ENCODE results near the gene TRIM25. TPM values are rescaled to one million over a fixed set of nuclear protein-coding genes. Genes with fewer than 3 reads are reported as not detected.

TRIM25 gene
- total and polyA plus RNA-seq, 5 donors, result 9.8 to 25.7 (median 20.8) TPM

DNA sequence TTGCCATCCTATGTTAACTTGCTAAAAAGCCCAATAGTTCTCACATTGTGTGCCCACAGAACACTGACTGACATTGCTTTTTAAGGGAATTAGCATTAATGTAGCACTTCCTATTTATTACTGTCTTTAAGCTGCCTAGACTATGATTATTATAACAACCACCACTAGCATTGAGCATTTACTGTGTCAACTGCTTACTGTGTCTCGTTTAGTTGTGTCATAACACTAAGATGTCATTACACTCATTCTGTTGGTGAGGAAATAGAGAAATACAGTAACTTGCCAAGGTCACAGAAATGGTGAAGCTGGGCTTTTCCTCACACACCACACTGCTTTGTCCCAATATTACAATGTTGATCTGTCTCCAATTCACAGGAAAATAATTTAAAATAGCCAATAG, 30.2 kb downstream of the TRIM25 start:
- 47% methylated on average over 1 of the region's 1 CpG for WGBS
- Histone ChIP-seq H3K4me1 (ENCODE audit: control insufficient read depth, insufficient read depth, low read length) (no peaks in the 10 kb centered on the region), H3K9me3 (ENCODE audit: control insufficient read depth, low read length) (no peaks in the 10 kb centered on the region), H3K4me3 (ENCODE audit: low read length) (no peak overlapping the region), H3K27ac (ENCODE audit: low read length) (no peak overlapping the region), H3K27me3 (ENCODE audit: control insufficient read depth, insufficient read depth) (no peaks in the 10 kb centered on the region)
- ATAC-seq (no peak), DNase-seq (no peak)
- intact Hi-C loops (cut with DNase I), result no loop called here

DNA sequence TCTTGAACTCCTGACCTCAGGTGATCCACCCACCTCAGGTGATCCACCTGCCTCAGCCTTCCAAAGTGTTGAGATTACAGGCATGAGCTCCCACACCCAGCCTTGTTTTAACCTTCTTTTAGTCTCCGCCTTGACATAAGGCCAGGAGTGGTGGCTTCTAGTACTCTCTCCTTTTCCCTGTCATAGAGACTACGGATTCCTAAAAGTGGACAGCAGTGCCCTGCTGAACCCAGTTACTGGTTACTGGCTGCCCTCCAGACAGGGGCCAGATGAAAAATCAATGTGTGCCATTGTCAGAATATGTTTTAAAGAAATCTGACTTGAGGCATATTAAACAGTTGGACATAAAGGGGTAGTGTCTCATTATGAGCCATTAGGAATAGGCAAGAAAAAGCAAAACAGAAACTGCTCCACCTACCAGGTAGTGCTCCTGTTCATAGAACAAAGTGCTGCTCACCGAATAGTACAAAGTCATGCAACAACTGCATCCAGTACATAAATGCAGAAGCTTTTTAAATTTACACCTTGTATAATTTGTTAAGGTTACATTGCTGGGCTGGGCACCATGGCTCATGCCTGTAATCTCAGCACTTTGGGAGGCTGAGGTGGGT, 32.1 kb downstream of the TRIM25 start:
- DNase-seq, result no peak
- Histone ChIP-seq H3K4me1 (ENCODE audit: control insufficient read depth, insufficient read depth, low read length) (no peaks in the 10 kb centered on the region), H3K27me3 (ENCODE audit: control insufficient read depth, insufficient read depth) (no peaks in the 10 kb centered on the region), H3K4me3 (ENCODE audit: low read length) (no peak overlapping the region), H3K27ac (ENCODE audit: low read length) (no peak overlapping the region), H3K9me3 (ENCODE audit: control insufficient read depth, low read length) (no peaks in the 10 kb centered on the region)
- intact Hi-C loops (cut with DNase I), result no loop called here
- 96% methylated on average over 3 of the region's 3 CpGs for WGBS
- ATAC-seq, result no peak

DNA sequence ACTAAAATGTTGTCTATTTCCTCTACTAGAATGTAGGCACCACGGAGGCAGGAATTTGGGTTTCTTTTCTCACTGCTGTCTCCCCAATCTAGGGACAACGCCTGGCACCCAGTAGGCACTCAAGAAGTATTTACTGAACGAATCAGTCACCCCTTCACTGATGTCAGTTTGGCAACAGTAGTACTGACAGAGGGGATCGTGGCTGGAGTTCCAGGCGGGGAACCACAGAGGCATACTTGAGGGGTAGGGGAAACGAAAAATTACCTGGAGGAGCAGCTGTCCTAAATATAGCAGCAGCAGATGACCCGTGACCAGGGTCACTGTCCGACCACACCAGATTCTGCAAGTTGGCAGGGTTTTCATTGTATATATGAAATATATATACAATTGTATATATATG, 33.3 kb downstream of the TRIM25 start:
- Histone ChIP-seq H3K27me3 (ENCODE audit: control insufficient read depth, insufficient read depth) (no peaks in the 10 kb centered on the region), H3K4me1 (ENCODE audit: control insufficient read depth, insufficient read depth, low read length) (no peaks in the 10 kb centered on the region), H3K27ac (ENCODE audit: low read length) (no peak overlapping the region), H3K4me3 (ENCODE audit: low read length) (no peak overlapping the region), H3K9me3 (ENCODE audit: control insufficient read depth, low read length) (no peaks in the 10 kb centered on the region)
- WGBS, result 80% methylated on average over 8 of the region's 8 CpGs
- intact Hi-C loops (cut with DNase I), result no loop called here
- ATAC-seq (no peak), DNase-seq (no peak)

DNA sequence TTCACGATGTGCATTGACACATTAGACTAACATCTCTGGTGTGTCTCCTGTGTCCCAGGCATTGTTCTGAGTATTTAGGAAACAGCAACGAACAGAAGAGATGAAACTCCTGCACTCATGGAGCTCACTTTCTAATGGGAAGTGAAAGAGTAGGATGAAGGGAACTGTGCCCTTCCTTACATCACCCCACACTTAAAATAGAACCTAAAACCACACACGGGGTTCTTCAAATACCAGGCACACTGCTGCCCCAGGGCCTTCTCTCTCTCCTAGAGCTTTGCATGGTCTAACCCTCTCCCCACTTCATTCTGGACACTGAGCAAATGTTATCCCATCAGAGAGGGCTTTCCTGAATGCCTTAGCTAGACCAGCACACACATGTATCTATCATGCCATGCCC, 33.7 kb downstream of the TRIM25 start:
- Histone ChIP-seq H3K4me3 (ENCODE audit: low read length) (no peak overlapping the region), H3K27ac (ENCODE audit: low read length) (no peak overlapping the region), H3K9me3 (ENCODE audit: control insufficient read depth, low read length) (no peaks in the 10 kb centered on the region), H3K4me1 (ENCODE audit: control insufficient read depth, insufficient read depth, low read length) (no peaks in the 10 kb centered on the region), H3K27me3 (ENCODE audit: control insufficient read depth, insufficient read depth) (no peaks in the 10 kb centered on the region)
- WGBS, result 64% methylated on average over 3 of the region's 3 CpGs
- intact Hi-C loops (cut with DNase I), result no loop called here
- DNase-seq (no peak), ATAC-seq (no peak)

DNA sequence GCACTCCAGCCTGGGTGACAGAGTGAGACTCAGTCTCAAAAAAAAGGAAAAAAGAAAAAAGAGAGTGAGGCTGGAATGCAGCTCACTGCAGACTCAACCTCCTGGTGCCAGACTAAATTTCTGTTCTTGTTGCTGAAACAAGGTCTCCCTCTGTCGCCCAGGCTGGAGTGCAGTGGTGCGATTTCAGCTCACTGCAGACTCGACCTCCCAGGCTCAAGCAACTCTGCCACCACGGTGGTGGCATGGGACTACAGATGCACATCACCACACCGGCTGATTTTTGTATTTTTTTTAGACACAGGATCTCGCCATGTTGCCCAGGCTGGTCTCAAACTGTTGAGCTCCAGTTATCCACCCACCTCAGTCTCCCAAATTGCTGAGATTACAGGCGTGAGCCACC, 34.6 kb downstream of the TRIM25 start:
- 92% methylated on average over 7 of the region's 7 CpGs for WGBS
- DNase-seq, result no peak
- Histone ChIP-seq H3K9me3 (ENCODE audit: control insufficient read depth, low read length) (no peaks in the 10 kb centered on the region), H3K4me1 (ENCODE audit: control insufficient read depth, insufficient read depth, low read length) (no peaks in the 10 kb centered on the region), H3K27me3 (ENCODE audit: control insufficient read depth, insufficient read depth) (no peaks in the 10 kb centered on the region), H3K27ac (ENCODE audit: low read length) (no peak overlapping the region), H3K4me3 (ENCODE audit: low read length) (no peak overlapping the region)
- intact Hi-C loops (cut with DNase I), result no loop called here
- ATAC-seq, result no peak

DNA sequence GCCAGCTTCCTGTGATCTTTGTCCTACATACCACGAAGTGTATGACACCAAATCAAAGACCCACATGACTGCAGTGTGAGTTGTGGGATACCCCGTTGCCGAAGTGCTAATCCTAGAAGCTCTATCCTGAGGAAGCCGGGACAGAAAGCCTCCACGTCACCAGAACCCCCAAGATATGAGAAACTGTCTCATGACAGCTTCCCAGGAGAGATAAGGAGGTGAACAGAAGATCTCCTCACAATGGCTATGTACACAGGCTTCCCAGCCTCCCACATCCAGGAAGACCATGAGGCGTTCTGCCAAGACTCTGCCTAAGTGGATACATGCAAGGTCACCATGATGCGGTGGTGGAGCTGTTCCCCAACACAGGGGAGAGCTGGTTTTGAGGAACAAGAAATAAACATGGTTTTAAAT, 37.1 kb downstream of the TRIM25 start:
- DNase-seq, result no peak
- H3K27me3 ChIP-seq (ENCODE audit: control insufficient read depth, insufficient read depth), result no peaks in the 10 kb centered on the region
- WGBS, result 51% methylated on average over 7 of the region's 7 CpGs
- no peaks in the 10 kb centered on the region for H3K4me1 ChIP-seq (ENCODE audit: control insufficient read depth, insufficient read depth, low read length)
- ATAC-seq, result peak; percentile 50 to 78
- no peak overlapping the region for H3K27ac ChIP-seq (ENCODE audit: low read length)
- intact Hi-C loops (cut with DNase I), result no loop called here
- H3K4me3 ChIP-seq (ENCODE audit: low read length), result no peak overlapping the region
- no peaks in the 10 kb centered on the region for H3K9me3 ChIP-seq (ENCODE audit: control insufficient read depth, low read length)

DNA sequence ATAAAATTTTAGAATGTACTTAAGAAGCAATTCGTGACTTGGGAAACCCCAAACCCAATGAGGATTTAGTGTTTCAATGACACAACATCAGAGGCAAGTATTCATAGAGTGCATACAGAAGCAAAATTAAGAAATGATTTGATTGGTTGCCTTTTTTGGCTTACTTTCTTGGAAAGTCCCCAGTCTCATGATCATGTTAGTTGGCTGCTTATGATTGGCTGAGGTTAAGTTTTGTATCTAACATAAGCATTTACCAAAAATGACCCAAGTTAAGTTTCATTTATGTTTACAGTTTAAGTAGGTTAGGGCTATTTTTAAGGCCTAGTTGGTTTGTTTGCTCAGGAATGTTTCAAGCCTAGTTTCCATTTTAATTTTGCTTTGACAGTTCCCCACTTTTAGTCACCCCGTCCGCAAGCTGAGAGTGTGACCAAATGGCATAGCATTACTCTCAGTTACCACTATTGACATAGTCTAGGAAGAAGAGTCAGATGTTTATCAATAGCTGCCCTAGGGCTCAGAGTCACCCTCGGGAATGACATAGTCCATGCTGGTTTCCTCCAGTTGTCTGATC, 43.7 kb downstream of the TRIM25 start:
- DNase-seq, result no peak
- no peaks in the 10 kb centered on the region for H3K27me3 ChIP-seq (ENCODE audit: control insufficient read depth, insufficient read depth)
- intact Hi-C loops (cut with DNase I), result no loop called here
- ATAC-seq, result no peak
- H3K27ac ChIP-seq (ENCODE audit: low read length), result no peak overlapping the region
- no peaks in the 10 kb centered on the region for H3K9me3 ChIP-seq (ENCODE audit: control insufficient read depth, low read length)
- H3K4me1 ChIP-seq (ENCODE audit: control insufficient read depth, insufficient read depth, low read length), result no peaks in the 10 kb centered on the region
- WGBS, result 88% methylated on average over 4 of the region's 4 CpGs
- H3K4me3 ChIP-seq (ENCODE audit: low read length), result no peak overlapping the region

DNA sequence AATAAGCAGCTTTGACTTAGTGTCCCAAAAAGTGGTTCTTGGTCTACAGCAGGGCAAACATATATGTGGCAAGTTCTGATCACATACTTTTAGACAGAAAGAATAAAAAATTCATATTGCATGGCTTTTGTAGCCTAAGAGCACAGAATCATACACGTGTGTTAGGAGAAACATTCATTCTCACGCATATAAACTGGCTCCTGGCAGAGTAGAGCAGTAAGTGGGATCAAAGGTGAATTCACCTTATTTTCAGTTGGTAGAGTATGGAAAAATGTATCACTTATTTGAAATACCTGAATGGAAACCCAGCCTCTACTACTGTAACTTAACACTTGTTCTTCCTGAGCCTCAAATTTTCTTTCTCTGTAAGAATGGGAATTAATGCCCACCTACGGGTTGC, 45.1 kb downstream of the TRIM25 start:
- H3K4me1 ChIP-seq (ENCODE audit: control insufficient read depth, insufficient read depth, low read length), result no peaks in the 10 kb centered on the region
- H3K4me3 ChIP-seq (ENCODE audit: low read length), result no peak overlapping the region
- H3K27me3 ChIP-seq (ENCODE audit: control insufficient read depth, insufficient read depth), result no peaks in the 10 kb centered on the region
- no peaks in the 10 kb centered on the region for H3K9me3 ChIP-seq (ENCODE audit: control insufficient read depth, low read length)
- ATAC-seq, result no peak
- H3K27ac ChIP-seq (ENCODE audit: low read length), result no peak overlapping the region
- no peak for DNase-seq
- WGBS, result 97% methylated on average over 3 of the region's 3 CpGs
- intact Hi-C loops (cut with DNase I), result no loop called here

DNA sequence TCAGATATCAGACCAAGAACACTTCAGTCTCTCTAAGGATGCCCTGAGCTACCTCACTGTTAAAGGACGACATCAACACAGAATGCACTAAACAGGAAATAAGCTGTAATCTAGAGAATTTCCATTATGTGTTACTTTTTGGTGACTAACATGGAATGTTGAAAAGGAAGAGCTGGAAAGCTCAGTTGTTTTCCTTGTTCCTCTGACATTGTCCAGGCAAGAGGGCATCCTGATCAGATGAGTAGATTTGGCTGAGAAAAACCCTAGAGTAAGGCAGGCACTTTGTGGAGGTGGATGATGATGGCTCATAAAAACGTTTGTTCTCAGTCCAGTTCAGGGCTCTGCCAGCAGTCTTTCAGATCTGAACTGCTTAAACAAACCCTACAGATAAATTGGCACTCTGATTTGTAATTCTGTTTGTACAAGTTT, 45.9 kb downstream of the TRIM25 start:
- H3K27ac ChIP-seq (ENCODE audit: low read length), result no peak overlapping the region
- H3K4me3 ChIP-seq (ENCODE audit: low read length), result no peak overlapping the region
- peak; percentile 45 to 76 for ATAC-seq
- no peak for DNase-seq
- no peaks in the 10 kb centered on the region for H3K4me1 ChIP-seq (ENCODE audit: control insufficient read depth, insufficient read depth, low read length)
- H3K9me3 ChIP-seq (ENCODE audit: control insufficient read depth, low read length), result no peaks in the 10 kb centered on the region
- WGBS, result 36% methylated on average over 2 of the region's 2 CpGs
- intact Hi-C loops (cut with DNase I), result no loop called here
- no peaks in the 10 kb centered on the region for H3K27me3 ChIP-seq (ENCODE audit: control insufficient read depth, insufficient read depth)

DNA sequence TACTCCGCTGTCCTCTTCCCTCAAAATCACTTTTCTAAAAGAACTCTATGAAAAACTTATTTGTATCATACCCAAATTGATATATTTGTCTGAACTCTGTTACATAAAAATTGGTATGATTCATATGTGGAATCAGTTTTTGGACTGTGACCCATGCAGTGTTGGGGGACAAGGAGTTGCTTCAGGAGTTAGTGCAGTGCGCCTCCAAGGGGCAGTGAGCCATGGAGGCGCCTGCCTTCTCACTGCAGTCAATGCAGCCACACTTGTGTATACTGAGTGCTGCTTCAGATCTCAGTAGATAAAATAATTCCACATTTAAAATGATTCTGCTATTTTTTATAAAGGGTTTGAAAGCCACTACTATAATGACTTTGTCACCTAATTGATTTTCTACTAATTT, 47.4 kb downstream of the TRIM25 start:
- Histone ChIP-seq H3K27ac (ENCODE audit: low read length) (no peak overlapping the region), H3K27me3 (ENCODE audit: control insufficient read depth, insufficient read depth) (no peaks in the 10 kb centered on the region), H3K4me1 (ENCODE audit: control insufficient read depth, insufficient read depth, low read length) (no peaks in the 10 kb centered on the region), H3K4me3 (ENCODE audit: low read length) (no peak overlapping the region), H3K9me3 (ENCODE audit: control insufficient read depth, low read length) (no peaks in the 10 kb centered on the region)
- WGBS, result 47% methylated on average over 3 of the region's 3 CpGs
- intact Hi-C loops (cut with DNase I), result no loop called here
- DNase-seq (no peak), ATAC-seq (no peak)

DNA sequence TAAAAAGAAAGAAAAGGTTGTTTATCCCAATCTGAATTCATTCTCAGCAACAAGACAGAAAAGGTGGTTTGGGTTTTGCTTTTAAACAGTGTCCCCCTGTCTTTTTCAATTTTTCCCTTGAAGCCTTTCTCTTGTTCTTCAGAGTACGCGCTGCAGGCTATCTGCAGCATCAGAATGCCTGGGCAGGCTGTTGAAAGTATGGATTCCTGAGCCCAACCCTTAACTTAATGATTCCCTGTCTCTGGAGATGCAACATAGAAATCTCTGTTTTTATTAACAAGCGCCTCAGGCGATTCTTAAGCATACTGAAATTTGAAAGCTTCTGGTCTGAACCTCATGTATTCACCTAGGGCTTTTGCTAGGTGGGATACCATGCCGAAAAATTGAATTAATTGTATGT, 47.8 kb downstream of the TRIM25 start:
- H3K9me3 ChIP-seq (ENCODE audit: control insufficient read depth, low read length), result no peaks in the 10 kb centered on the region
- ATAC-seq (no peak), DNase-seq (no peak)
- WGBS, result 94% methylated on average over 5 of the region's 5 CpGs
- intact Hi-C loops (cut with DNase I), result no loop called here
- H3K27me3 ChIP-seq (ENCODE audit: control insufficient read depth, insufficient read depth), result no peaks in the 10 kb centered on the region
- no peaks in the 10 kb centered on the region for H3K4me1 ChIP-seq (ENCODE audit: control insufficient read depth, insufficient read depth, low read length)
- no peak overlapping the region for H3K27ac ChIP-seq (ENCODE audit: low read length)
- no peak overlapping the region for H3K4me3 ChIP-seq (ENCODE audit: low read length)

DNA sequence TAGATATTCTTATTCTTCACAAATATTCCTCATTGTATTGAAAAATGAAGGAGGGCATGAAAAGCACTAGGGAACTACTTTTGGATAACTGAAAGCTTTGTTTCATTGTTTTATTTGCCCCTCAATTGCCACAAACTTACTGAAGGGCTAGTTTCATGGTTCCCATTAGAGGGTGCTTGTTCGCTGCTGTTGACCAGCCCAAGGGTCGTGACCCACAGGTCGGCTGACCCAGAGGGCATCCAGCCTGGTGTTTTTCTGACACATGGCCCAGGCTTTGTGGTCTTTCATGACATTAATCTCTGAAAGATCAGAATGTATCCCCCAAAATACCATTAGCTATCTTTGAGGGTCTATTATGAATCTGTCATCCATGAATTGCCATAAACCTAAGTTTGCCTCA, 49.9 kb downstream of the TRIM25 start:
- no peak overlapping the region for H3K27ac ChIP-seq (ENCODE audit: low read length)
- H3K27me3 ChIP-seq (ENCODE audit: control insufficient read depth, insufficient read depth), result no peaks in the 10 kb centered on the region
- ATAC-seq (no peak), DNase-seq (no peak)
- no peaks in the 10 kb centered on the region for H3K4me1 ChIP-seq (ENCODE audit: control insufficient read depth, insufficient read depth, low read length)
- H3K9me3 ChIP-seq (ENCODE audit: control insufficient read depth, low read length), result no peaks in the 10 kb centered on the region
- 74% methylated on average over 3 of the region's 3 CpGs for WGBS
- H3K4me3 ChIP-seq (ENCODE audit: low read length), result no peak overlapping the region
- intact Hi-C loops (cut with DNase I), result no loop called here

Measured in right cardiac atrium (tissue), 5 donors.